ENCODE measurements around the gene LMBR1. TPM values are rescaled to one million over a fixed set of nuclear protein-coding genes. Genes with fewer than 3 reads are reported as not detected.

Gene LMBR1
- total and polyA plus RNA-seq, 2 of the 13 experiments (the other 11 are each of a cell fraction or from before 2014, with no cell fraction given) = 20.9 to 39.6 TPM

- TF ChIP-seq ZC3H4 (CRISPR knock-in tag; IDR thresholded peaks at IDR 0.05; ENCODE audit: borderline replicate concordance) (no peak), ETV6 (CRISPR knock-in tag; conservative IDR thresholded peaks at IDR 0.05) (0 out of 2 replicates have a peak, but pooled peaks have one; percentile 48), MAFG (CRISPR knock-in tag; IDR thresholded peaks at IDR 0.05) (no peak), ZNF510 (CRISPR knock-in tag; IDR thresholded peaks at IDR 0.05; ENCODE audit: low read depth) (no peak), ZNF33B (CRISPR knock-in tag; IDR thresholded peaks at IDR 0.05) (no peak), HNRNPL (IDR thresholded peaks at IDR 0.05; ENCODE audit: low read depth, low read length) (0 out of 2 replicates have a peak, but pooled peaks have one; percentile 22), ZBTB49 (CRISPR knock-in tag; IDR thresholded peaks at IDR 0.05; ENCODE audit: borderline replicate concordance) (no peak), ZNF569 (CRISPR knock-in tag; IDR thresholded peaks at IDR 0.05; ENCODE audit: borderline replicate concordance) (no peak), SMAD3 (CRISPR knock-in tag; IDR thresholded peaks at IDR 0.05) (no peak; the same call in 1 of the 2 replicates), PCBP2 (optimal IDR thresholded peaks at IDR 0.05; ENCODE audit: low read depth, low read length, poor library complexity, severe bottlenecking) (no peak), TEAD3 (CRISPR knock-in tag; optimal IDR thresholded peaks at IDR 0.05; ENCODE audit: borderline replicate concordance) (no peak), ZNF263 (CRISPR knock-in tag; IDR thresholded peaks at IDR 0.05) (no peak), FOSL2 (CRISPR knock-in tag; IDR thresholded peaks at IDR 0.05) (0 out of 2 replicates have a peak, but pooled peaks have one; percentile 10), ZNF629 (CRISPR knock-in tag; conservative IDR thresholded peaks at IDR 0.05) (no peak), RBAK (CRISPR knock-in tag; IDR thresholded peaks at IDR 0.05) (no peak), SMAD1 (CRISPR knock-in tag; IDR thresholded peaks at IDR 0.05; ENCODE audit: borderline replicate concordance, low read depth) (no peak), ZNF766 (CRISPR knock-in tag; IDR thresholded peaks at IDR 0.05; ENCODE audit: borderline replicate concordance) (0 out of 2 replicates have a peak, but pooled peaks have one; percentile 60), ZNF879 (CRISPR knock-in tag; IDR thresholded peaks at IDR 0.05) (no peak), LCORL (IDR thresholded peaks at IDR 0.05) (no peak), LCORL (CRISPR knock-in tag; IDR thresholded peaks at IDR 0.05) (peak; percentile 48; the same call in 1 of the 2 replicates), MYC (CRISPR knock-in tag; IDR thresholded peaks at IDR 0.05; ENCODE audit: borderline replicate concordance) (peak; percentile 82), ATF7-NPFF (CRISPR knock-in tag; IDR thresholded peaks at IDR 0.05; ENCODE audit: low read depth) (peak; percentile 40; the same call in 1 of the 2 replicates), HOXA9 (CRISPR knock-in tag; IDR thresholded peaks at IDR 0.05; ENCODE audit: borderline replicate concordance) (0 out of 2 replicates have a peak, but pooled peaks have one; percentile 29), ZFP41 (CRISPR knock-in tag; IDR thresholded peaks at IDR 0.05; ENCODE audit: borderline replicate concordance) (no peak), SAP130 (CRISPR knock-in tag; IDR thresholded peaks at IDR 0.05; ENCODE audit: low read depth) (peak; percentile 88)
- TF ChIP-seq, protein P1, sequence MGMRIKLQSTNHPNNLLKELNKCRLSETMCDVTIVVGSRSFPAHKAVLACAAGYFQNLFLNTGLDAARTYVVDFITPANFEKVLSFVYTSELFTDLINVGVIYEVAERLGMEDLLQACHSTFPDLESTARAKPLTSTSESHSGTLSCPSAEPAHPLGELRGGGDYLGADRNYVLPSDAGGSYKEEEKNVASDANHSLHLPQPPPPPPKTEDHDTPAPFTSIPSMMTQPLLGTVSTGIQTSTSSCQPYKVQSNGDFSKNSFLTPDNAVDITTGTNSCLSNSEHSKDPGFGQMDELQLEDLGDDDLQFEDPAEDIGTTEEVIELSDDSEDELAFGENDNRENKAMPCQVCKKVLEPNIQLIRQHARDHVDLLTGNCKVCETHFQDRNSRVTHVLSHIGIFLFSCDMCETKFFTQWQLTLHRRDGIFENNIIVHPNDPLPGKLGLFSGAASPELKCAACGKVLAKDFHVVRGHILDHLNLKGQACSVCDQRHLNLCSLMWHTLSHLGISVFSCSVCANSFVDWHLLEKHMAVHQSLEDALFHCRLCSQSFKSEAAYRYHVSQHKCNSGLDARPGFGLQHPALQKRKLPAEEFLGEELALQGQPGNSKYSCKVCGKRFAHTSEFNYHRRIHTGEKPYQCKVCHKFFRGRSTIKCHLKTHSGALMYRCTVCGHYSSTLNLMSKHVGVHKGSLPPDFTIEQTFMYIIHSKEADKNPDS (CRISPR knock-in tag; IDR thresholded peaks at IDR 0.05) = no peak
- TF ChIP-seq, protein P2, sequence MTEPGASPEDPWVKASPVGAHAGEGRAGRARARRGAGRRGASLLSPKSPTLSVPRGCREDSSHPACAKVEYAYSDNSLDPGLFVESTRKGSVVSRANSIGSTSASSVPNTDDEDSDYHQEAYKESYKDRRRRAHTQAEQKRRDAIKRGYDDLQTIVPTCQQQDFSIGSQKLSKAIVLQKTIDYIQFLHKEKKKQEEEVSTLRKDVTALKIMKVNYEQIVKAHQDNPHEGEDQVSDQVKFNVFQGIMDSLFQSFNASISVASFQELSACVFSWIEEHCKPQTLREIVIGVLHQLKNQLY (CRISPR knock-in tag; IDR thresholded peaks at IDR 0.05) = no peak
These were observed at the start of gene LMBR1 (continued) for GRCh38 chr7:156892821-156893706.

Data from HepG2 (cell line).